HepG2 (cell line): ENCODE results near the gene SLC22A7. TPM values are rescaled to one million over a fixed set of nuclear protein-coding genes. Genes with fewer than 3 reads are reported as not detected.

Experiments
- FOXJ3 ChIP-seq: sonication (generic); formaldehyde crosslinking; IDR thresholded peaks from 2 replicates; pipeline ENCODE4 v1.4.0; 2020; ENCODE audit warnings: missing genetic modification reagents, mild to moderate bottlenecking, borderline replicate concordance
- GATAD2A ChIP-seq: IDR thresholded peaks from 2 replicates; pipeline ENCODE4 v1.6.1; 2016
- KAT7 ChIP-seq: IDR thresholded peaks from 2 replicates; pipeline ENCODE4 v1.6.1; 2018; ENCODE audit warnings: borderline replicate concordance, missing compliant biosample characterization
- MIER2 ChIP-seq: IDR thresholded peaks from 2 replicates; pipeline ENCODE4 v1.6.1; 2016; ENCODE audit warnings: missing biosample characterization, missing genetic modification reagents
- NCOA2 ChIP-seq: sonication (generic); formaldehyde crosslinking; IDR thresholded peaks from 2 replicates; pipeline ENCODE4 v1.8.0; 2022; ENCODE audit warnings: inconsistent platforms
- POLR2A ChIP-seq, 2 experiments: IDR thresholded peaks; 2 replicates each; pipeline ENCODE4 v1.6.1; 2011; ENCODE audit warnings: low read depth in 2 of 2, low read length in 2 of 2, mild to moderate bottlenecking in 1 of 2, moderate library complexity in 1 of 2; ENCODE audit not compliant: insufficient read depth in 1 of 2
- PPARG ChIP-seq: conservative IDR thresholded peaks from 2 replicates; pipeline ENCODE4 v1.6.1; 2016; ENCODE audit warnings: missing biosample characterization, missing genetic modification reagents
- SOX5 ChIP-seq: IDR thresholded peaks from 2 replicates; pipeline ENCODE4 v1.6.1; 2016; ENCODE audit warnings: borderline replicate concordance
- ZBTB8A ChIP-seq: sonication (generic); formaldehyde crosslinking; IDR thresholded peaks from 2 replicates; pipeline ENCODE4 v1.4.0; 2020; ENCODE audit warnings: mild to moderate bottlenecking, low read depth, missing genetic modification reagents, borderline replicate concordance
- ZNF530 ChIP-seq: sonication (generic); formaldehyde crosslinking; IDR thresholded peaks from 2 replicates; pipeline ENCODE4 v1.5.0; 2020; ENCODE audit warnings: low read depth, mild to moderate bottlenecking, missing genetic modification reagents
- ZNF644 ChIP-seq: IDR thresholded peaks from 2 replicates; pipeline ENCODE4 v1.6.1; 2016; ENCODE audit warnings: low read depth
- ZNF749 ChIP-seq: sonication (generic); formaldehyde crosslinking; IDR thresholded peaks from 2 replicates; pipeline ENCODE4 v1.8.0; 2022; ENCODE audit warnings: mild to moderate bottlenecking, missing genetic modification reagents, moderate library complexity, borderline replicate concordance
- ZNF772 ChIP-seq: sonication (generic); formaldehyde crosslinking; IDR thresholded peaks from 2 replicates; pipeline ENCODE4 v1.5.0; 2020; ENCODE audit warnings: mild to moderate bottlenecking, missing genetic modification reagents
- ZNF883 ChIP-seq: sonication (generic); formaldehyde crosslinking; IDR thresholded peaks from 2 replicates; pipeline ENCODE4 v1.5.1; 2020; ENCODE audit warnings: mild to moderate bottlenecking, missing genetic modification reagents; ENCODE audit errors: not compliant biosample characterization
- polyA plus RNA-seq, 8 experiments: library from polyadenylated mRNA; depleted of rRNA in 3 of 8; stranded (reverse) in 7 of 8; unstranded in 1 of 8; fragments of >200 nt; fragmentation: Illumina TruSeq in 4 of 8; extraction: Trizol in 4 of 8; gene quantifications; 2 replicates each; pipeline versions ENCODE4 v1.2.1 to v1.2.3, GENCODE V29; 2011 to 2016; ENCODE audit warnings: low read depth in 4 of 8, missing spikeins in 1 of 8, mixed read lengths in 1 of 8; ENCODE audit not compliant: insufficient read depth in 1 of 8
- total RNA-seq, 5 experiments: library from RNA; depleted of rRNA; stranded (reverse); fragments of >200 nt; fragmentation: Illumina TruSeq; extraction: Trizol; gene quantifications; 2 replicates each; pipeline ENCODE4 v1.2.3, GENCODE V29; 2016; ENCODE audit warnings: low read depth in 1 of 5
- TF ChIP-seq, protein P1 (sequence below), 2 experiments: sonication (generic) in 1 of 2; formaldehyde crosslinking in 1 of 2; IDR thresholded peaks; 2 replicates each; pipeline versions ENCODE4 v1.4.0 to v1.6.1; 2018 to 2020; ENCODE audit warnings: missing genetic modification reagents in 2 of 2, borderline replicate concordance in 1 of 2, low read depth in 1 of 2, mild to moderate bottlenecking in 1 of 2, missing biosample characterization in 1 of 2
- TF ChIP-seq, protein P2 (sequence below): sonication (generic); formaldehyde crosslinking; IDR thresholded peaks from 2 replicates; pipeline ENCODE4 v1.5.1; 2020; ENCODE audit warnings: mild to moderate bottlenecking, missing genetic modification reagents
- TF ChIP-seq, protein P3 (sequence below): sonication (generic); formaldehyde crosslinking; IDR thresholded peaks from 2 replicates; pipeline ENCODE4 v1.5.1; 2020; ENCODE audit warnings: missing genetic modification reagents, mild to moderate bottlenecking, borderline replicate concordance
- TF ChIP-seq, protein P4 (sequence below): sonication (generic); formaldehyde crosslinking; IDR thresholded peaks from 2 replicates; pipeline ENCODE4 v1.4.0; 2020; ENCODE audit warnings: mild to moderate bottlenecking, missing genetic modification reagents, borderline replicate concordance

SLC22A7 gene
- total and polyA plus RNA-seq, 2 of the 13 experiments (the other 11 are each of a cell fraction or from before 2014, with no cell fraction given) = 5.3 to 22.6 TPM

DNA sequence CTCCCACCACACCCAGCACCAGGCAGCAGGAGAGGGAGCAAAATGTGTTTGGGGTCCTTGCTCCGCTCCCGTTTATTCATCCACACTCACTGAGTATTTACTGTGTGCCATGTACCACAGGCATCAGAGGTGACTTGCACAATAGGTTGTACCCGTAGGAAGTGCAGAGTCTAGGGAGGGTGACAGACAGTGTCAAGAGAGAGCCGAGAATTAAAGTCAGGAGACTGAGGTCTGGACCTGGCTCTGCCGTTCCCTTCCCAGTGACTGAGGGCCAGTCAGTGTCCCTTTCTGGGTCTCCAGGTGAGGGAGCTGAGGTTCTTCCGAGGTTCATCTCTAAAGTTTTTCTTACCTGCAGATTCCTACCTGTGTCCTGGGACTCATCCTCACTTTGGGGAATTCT lies 32.5 kb upstream of the SLC22A7 start (continued):
- TF ChIP-seq, protein P1, sequence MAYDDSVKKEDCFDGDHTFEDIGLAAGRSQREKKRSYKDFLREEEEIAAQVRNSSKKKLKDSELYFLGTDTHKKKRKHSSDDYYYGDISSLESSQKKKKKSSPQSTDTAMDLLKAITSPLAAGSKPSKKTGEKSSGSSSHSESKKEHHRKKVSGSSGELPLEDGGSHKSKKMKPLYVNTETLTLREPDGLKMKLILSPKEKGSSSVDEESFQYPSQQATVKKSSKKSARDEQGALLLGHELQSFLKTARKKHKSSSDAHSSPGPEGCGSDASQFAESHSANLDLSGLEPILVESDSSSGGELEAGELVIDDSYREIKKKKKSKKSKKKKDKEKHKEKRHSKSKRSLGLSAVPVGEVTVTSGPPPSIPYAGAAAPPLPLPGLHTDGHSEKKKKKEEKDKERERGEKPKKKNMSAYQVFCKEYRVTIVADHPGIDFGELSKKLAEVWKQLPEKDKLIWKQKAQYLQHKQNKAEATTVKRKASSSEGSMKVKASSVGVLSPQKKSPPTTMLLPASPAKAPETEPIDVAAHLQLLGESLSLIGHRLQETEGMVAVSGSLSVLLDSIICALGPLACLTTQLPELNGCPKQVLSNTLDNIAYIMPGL (CRISPR knock-in tag; IDR thresholded peaks at IDR 0.05; ENCODE audit: borderline replicate concordance in 1 of 2, low read depth in 1 of 2) = 0 out of 4 replicates have a peak, but pooled peaks of 1 of the 2 experiments have one; percentile 0
- TF ChIP-seq PPARG (CRISPR knock-in tag) = 0 out of 2 replicates have a peak, but pooled peaks have one; percentile 26
- TF ChIP-seq, protein P2, sequence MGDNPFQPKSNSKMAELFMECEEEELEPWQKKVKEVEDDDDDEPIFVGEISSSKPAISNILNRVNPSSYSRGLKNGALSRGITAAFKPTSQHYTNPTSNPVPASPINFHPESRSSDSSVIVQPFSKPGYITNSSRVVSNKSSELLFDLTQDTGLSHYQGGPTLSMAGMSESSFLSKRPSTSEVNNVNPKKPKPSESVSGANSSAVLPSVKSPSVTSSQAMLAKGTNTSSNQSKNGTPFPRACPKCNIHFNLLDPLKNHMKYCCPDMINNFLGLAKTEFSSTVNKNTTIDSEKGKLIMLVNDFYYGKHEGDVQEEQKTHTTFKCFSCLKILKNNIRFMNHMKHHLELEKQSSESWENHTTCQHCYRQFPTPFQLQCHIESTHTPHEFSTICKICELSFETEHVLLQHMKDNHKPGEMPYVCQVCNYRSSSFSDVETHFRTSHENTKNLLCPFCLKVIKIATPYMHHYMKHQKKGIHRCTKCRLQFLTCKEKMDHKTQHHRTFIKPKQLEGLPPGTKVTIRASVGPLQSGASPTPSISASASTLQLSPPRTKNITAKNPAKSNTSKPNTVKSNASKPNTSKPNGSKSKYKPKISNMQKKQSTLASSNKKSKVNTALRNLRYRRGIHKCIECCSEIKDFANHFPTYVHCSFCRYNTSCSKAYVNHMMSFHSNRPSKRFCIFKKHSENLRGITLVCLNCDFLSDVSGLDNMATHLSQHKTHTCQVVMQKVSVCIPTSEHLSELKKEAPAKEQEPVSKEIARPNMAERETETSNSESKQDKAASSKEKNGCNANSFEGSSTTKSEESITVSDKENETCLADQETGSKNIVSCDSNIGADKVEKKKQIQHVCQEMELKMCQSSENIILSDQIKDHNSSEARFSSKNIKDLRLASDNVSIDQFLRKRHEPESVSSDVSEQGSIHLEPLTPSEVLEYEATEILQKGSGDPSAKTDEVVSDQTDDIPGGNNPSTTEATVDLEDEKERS (CRISPR knock-in tag) = no peak
- no peak for TF ChIP-seq ZNF644
- TF ChIP-seq, protein P3, sequence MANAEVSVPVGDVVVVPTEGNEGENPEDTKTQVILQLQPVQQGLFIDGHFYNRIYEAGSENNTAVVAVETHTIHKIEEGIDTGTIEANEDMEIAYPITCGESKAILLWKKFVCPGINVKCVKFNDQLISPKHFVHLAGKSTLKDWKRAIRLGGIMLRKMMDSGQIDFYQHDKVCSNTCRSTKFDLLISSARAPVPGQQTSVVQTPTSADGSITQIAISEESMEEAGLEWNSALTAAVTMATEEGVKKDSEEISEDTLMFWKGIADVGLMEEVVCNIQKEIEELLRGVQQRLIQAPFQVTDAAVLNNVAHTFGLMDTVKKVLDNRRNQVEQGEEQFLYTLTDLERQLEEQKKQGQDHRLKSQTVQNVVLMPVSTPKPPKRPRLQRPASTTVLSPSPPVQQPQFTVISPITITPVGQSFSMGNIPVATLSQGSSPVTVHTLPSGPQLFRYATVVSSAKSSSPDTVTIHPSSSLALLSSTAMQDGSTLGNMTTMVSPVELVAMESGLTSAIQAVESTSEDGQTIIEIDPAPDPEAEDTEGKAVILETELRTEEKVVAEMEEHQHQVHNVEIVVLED (CRISPR knock-in tag) = 0 out of 2 replicates have a peak, but pooled peaks have one; percentile 28
- peak; percentile 38; the same call in 1 of the 2 replicates for TF ChIP-seq NCOA2 (CRISPR knock-in tag)
- TF ChIP-seq POLR2A (IDR thresholded peaks at IDR 0.05; ENCODE audit: insufficient read depth in 1 of 2, low read depth in 2 of 2, low read length in 2 of 2) = no peak
- TF ChIP-seq ZNF772 (CRISPR knock-in tag) = no peak
- TF ChIP-seq FOXJ3 (CRISPR knock-in tag) = no peak
- peak; percentile 62; the same call in 1 of the 2 replicates for TF ChIP-seq KAT7
- peak; percentile 35; the same call in 1 of the 2 replicates for TF ChIP-seq MIER2 (CRISPR knock-in tag)
- no peak for TF ChIP-seq ZNF749 (CRISPR knock-in tag)
- no peak for TF ChIP-seq ZBTB8A (CRISPR knock-in tag)
- peak; percentile 20 for TF ChIP-seq ZNF883 (CRISPR knock-in tag)
- 0 out of 2 replicates have a peak, but pooled peaks have one; percentile 21 for TF ChIP-seq SOX5 (CRISPR knock-in tag)
- peak; percentile 88 for TF ChIP-seq GATAD2A
- TF ChIP-seq ZNF530 (CRISPR knock-in tag) = no peak
- TF ChIP-seq, protein P4, sequence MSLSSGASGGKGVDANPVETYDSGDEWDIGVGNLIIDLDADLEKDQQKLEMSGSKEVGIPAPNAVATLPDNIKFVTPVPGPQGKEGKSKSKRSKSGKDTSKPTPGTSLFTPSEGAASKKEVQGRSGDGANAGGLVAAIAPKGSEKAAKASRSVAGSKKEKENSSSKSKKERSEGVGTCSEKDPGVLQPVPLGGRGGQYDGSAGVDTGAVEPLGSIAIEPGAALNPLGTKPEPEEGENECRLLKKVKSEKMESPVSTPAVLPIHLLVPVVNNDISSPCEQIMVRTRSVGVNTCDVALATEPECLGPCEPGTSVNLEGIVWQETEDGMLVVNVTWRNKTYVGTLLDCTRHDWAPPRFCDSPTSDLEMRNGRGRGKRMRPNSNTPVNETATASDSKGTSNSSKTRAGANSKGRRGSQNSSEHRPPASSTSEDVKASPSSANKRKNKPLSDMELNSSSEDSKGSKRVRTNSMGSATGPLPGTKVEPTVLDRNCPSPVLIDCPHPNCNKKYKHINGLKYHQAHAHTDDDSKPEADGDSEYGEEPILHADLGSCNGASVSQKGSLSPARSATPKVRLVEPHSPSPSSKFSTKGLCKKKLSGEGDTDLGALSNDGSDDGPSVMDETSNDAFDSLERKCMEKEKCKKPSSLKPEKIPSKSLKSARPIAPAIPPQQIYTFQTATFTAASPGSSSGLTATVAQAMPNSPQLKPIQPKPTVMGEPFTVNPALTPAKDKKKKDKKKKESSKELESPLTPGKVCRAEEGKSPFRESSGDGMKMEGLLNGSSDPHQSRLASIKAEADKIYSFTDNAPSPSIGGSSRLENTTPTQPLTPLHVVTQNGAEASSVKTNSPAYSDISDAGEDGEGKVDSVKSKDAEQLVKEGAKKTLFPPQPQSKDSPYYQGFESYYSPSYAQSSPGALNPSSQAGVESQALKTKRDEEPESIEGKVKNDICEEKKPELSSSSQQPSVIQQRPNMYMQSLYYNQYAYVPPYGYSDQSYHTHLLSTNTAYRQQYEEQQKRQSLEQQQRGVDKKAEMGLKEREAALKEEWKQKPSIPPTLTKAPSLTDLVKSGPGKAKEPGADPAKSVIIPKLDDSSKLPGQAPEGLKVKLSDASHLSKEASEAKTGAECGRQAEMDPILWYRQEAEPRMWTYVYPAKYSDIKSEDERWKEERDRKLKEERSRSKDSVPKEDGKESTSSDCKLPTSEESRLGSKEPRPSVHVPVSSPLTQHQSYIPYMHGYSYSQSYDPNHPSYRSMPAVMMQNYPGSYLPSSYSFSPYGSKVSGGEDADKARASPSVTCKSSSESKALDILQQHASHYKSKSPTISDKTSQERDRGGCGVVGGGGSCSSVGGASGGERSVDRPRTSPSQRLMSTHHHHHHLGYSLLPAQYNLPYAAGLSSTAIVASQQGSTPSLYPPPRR (CRISPR knock-in tag) = peak; percentile 48; the same call in 1 of the 2 replicates
